Measurements from ENCODE around the gene MAPK12. TPM values are rescaled to one million over a fixed set of nuclear protein-coding genes. Genes with fewer than 3 reads are reported as not detected.

The MAPK12 gene
- total RNA-seq, 2 donors from 2014 or later: 13.2 to 14.7 TPM

GRCh38 chr22:50248196-50249081, 13.0 kb downstream of the MAPK12 start:
- ATAC-seq (no peak), DNase-seq (no peak)
- intact Hi-C loops (cut with DNase I): loop anchor here in 1 of 2 donors (10.0 kb wide), 1 partner anchor 256 kb away; the partner anchor contains the start of genes LMF2 and NCAPH2

DNA sequence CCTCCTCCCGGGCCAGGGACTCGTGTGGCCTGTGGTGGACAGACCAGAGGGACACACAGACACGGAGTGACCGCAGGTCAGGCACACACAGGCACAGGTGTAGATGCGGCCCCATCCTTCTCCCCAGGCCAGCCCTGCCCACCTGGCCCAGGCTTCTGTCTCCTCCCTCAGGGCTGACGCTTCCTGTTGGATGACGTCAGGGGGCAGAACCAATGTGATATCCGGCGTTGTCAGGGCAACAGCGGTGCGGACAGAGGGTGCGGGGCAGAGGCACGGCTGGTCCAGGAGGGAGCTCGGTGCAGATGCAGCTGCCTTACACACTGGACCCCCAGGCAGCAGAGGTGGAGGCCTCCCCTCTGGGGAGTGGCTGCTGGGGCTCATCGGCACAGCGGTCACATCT, 13.7 kb downstream of the MAPK12 start:
- intact Hi-C loops (cut with DNase I): loop anchor here in 1 of 2 donors (10.0 kb wide), 1 partner anchor 257 kb away; the partner anchor contains the start of genes LMF2 and NCAPH2
- DNase-seq (peak; percentile 58), ATAC-seq (no peak)

DNA sequence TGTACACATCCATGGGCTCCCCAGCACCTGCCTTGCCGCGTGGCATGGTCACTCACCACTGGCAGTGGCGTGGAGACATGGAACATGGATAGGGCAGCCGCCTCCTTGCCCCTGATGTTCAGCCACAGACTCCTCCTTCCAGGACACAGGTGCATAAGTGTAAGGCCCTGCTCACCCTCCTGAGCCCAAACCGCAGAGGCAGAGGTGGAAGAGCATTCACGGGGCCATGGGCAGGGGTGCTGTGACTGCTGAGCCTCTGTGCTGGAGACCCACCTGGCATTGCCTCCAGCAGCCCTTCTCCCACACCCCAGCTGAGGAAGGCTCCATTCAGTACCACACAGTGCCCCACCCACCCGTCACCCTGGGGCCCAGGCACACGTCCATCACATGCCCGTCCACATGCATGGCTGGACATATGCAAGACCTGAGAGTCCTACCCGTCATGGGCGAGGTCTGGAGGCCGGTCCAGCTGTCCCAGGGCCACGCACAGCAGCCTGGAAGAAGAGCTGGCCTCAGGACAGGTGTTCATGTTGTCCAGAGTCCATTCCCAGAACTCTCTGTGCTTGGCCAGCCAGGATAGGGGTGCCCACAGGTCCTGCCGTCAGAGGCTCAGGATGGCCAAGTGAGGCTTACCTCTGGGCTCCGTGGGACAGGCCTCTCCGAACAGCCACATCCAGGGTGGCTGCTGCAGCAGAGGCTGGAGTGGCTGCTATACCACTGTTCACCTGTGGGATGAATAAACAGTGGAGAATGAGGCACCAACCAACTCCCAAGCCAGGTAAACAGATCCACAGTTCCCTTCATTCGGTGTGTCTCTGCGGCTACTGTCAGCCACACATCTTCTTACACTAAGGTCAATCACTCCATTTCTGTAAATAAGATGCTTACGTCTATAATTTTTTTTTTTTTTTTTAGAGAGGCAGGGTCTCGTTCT, 15.0 kb downstream of the MAPK12 start:
- ATAC-seq: no peak
- DNase-seq: no peak
- intact Hi-C loops (cut with DNase I): loop anchor here in 1 of 2 donors (10.0 kb wide), 1 partner anchor 258 kb away; the partner anchor contains the start of genes LMF2 and NCAPH2

DNA sequence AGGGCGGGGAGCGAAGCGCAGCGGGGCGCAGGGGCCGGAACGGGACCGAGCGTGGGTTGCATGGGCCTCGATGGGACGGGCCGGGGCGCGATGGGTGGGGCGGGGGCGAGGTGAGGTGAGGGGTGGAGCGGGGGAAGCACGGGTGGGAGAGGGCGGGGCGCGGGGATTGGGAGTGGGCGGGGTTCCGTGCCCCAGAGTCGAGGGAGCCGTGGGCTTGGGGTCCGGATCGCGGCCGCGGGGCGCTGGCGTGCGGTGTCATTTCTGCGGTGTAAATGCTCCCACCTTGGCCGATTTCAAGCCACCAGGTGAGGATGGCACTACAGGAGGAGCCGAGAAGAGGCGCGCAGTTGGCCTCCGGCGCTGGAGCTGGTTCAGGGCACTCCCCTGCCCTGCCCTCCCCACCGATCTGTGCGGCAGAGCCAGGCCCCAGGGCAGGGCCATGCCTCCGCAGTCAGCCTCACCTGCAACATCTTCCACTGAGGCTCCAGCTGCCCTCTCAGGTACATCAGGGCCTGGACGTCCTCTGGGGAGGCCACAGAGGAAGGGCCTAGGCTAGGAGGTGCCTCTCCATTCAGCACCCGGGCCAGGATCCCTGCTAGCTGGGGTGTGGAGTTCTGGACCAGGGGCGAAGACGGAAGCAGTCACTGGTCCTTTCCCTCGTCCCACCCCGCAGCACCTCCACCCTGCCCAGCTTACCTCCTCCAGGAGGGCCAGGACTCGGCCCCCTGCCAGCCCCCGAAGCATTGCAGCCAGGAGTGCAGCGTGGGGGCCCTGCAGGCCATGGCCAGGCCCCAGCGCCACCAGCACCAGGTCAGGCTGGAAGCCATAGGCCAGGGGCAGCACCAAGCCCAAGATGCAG, 16.0 kb downstream of the MAPK12 start:
- intact Hi-C loops (cut with DNase I): loop anchor here in 1 of 2 donors (10.0 kb wide), 1 partner anchor 259 kb away; the partner anchor contains the start of genes LMF2 and NCAPH2
- DNase-seq (no peak), ATAC-seq (peak; percentile 39 to 55)

GRCh38 chr22:50244420-50245213, 16.9 kb downstream of the MAPK12 start, which contains the start of gene TUBGCP6:
TSS of gene TUBGCP6 (minus strand) at chr22:50245023. CDS start at chr22:50244459, 564 bp downstream.
- DNase-seq (peak; percentile 97), ATAC-seq (peak; percentile 94 to 96)
- intact Hi-C loops (cut with DNase I): loop anchor here in 1 of 2 donors (10.0 kb wide), 1 partner anchor 260 kb away; the partner anchor contains the start of genes LMF2 and NCAPH2

GRCh38 chr22:50243685-50244419, 17.6 kb downstream of the MAPK12 start:
- intact Hi-C loops (cut with DNase I): loop anchor here in 1 of 2 donors (10.0 kb wide), 1 partner anchor 261 kb away; the partner anchor contains the start of genes LMF2 and NCAPH2
- ATAC-seq: no peak
- DNase-seq: no peak

GRCh38 chr22:50242406-50242949, 19.0 kb downstream of the MAPK12 start:
- DNase-seq: no peak
- intact Hi-C loops (cut with DNase I): loop anchor here in 1 of 2 donors (10.0 kb wide), 1 partner anchor 262 kb away; the partner anchor contains the start of genes LMF2 and NCAPH2
- no peak for ATAC-seq

DNA sequence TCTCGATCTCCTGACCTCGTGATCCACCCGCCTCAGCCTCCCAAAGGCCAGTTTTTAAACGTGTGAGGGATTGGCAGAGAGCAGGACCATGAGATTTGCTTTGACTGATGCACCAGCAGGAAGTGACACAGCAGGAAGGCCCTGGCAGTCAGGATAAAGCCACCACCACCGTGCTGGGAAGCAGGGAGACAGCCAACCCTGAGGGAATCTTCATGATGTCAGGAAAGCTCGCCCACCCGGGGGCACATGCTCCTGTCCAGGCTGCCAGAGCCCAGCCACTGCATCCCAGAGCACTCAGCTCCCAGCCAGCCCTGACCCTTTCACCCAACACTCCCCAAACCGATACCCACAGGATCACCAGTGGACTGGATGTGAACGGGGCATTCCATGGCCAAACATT, 22.7 kb downstream of the MAPK12 start:
- ATAC-seq: no peak
- no peak for DNase-seq
- intact Hi-C loops (cut with DNase I): no loop called here

- no peak for ATAC-seq
- intact Hi-C loops (cut with DNase I): no loop called here
- no peak for DNase-seq
Measured at GRCh38 chr22:50236731-50237409, 24.6 kb downstream of the MAPK12 start.

DNA sequence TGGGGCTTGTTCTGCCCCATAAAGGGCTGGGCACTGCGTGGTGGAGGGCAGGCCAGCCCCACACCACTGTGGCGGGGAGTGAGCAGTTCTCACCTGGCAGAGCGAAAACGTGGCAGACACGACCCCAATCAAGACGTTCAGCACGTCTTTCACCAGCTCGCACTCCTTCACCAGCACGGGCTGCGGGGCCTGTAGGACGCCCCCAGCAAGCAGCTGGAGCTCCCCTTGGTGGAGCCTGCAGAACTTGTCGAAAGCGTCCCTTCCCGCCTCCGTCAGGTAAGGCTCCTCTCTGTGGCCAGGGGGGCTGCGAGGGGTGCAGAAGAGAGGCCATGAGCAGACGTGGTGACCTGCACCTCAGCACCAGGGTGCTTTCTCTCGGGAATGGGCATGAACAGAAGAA, 28.3 kb downstream of the MAPK12 start:
- intact Hi-C loops (cut with DNase I): no loop called here
- ATAC-seq (no peak), DNase-seq (no peak)

DNA sequence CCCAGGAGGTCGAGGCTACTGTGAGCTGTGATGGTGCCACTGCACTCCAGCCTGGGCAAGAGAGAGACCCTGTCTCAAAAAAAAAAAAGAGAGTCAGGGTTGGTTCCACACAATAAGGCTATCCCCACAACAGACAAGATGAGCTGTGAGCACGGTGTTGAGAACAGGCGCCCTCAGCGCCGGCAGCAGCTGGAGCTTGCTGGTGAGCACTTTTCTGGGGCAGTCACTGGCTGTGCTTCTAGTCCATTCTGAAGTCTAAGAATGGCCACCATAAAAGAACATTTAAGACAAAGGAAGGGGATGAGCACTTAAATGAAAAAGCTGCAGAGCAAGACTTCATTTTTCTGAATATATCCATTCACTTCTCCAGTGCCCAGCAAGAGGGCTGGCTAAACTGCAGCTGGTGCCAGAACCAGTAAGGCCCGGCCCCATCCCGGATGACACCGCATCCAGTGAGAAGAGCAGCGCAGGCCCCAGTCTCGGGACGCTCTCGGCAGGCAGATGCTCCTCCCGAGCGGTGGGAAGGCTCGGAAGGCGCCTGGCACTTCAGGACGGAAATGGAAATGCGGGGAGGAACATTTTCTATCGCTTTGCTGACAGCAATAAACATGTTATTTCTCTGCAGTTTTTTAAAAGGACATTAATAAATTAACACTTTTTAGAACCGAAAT, 28.9 kb downstream of the MAPK12 start:
- no peak for ATAC-seq
- intact Hi-C loops (cut with DNase I): no loop called here
- DNase-seq: no peak

- DNase-seq (no peak), ATAC-seq (no peak)
- intact Hi-C loops (cut with DNase I): no loop called here
Measured at GRCh38 chr22:50229370-50229769, 32.1 kb downstream of the MAPK12 start.

- intact Hi-C loops (cut with DNase I): no loop called here
- ATAC-seq: no peak
Measured at GRCh38 chr22:50228366-50228765, 33.1 kb downstream of the MAPK12 start.

GRCh38 chr22:50227579-50228215, 33.8 kb downstream of the MAPK12 start:
- DNase-seq (no peak), ATAC-seq (no peak)
- intact Hi-C loops (cut with DNase I): no loop called here

More at GRCh38 chr22:50228366-50228765, 33.1 kb downstream of the MAPK12 start:
- no peak for DNase-seq

DNA sequence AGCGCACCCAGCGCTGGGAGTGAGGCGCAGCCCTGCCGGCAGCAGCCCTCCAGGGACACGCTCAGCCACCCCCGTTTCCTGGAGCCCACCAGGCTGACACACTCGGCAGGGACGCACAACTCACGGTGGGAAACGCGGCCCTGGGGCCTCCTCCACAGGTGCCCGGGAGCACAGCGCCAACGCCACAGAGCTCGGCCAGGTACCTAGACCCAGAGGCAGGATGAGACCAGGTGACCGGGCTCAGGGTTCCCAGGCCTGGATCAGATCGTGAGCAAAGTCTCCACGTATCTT, 34.7 kb downstream of the MAPK12 start:
- ATAC-seq (no peak), DNase-seq (no peak)
- intact Hi-C loops (cut with DNase I): no loop called here

Measured in left cardiac atrium (tissue), 4 donors.